Mucosa of rectum (tissue), 2 donors: ENCODE measurements around the gene SORD.
"Not testable (repeated sequence)": the region's sequence is repeated elsewhere in the genome, so short reads cannot be mapped to it uniquely, and the experiment has no call there.

ENCODE experiments used
- H3K27ac ChIP-seq, 2 donors: one replicate each; pipeline ENCODE4 v1.7.0; 2013; ENCODE audit warnings: inconsistent platforms in 2 of 2, low read depth in 2 of 2, low read length in 2 of 2
- H3K27me3 ChIP-seq, 2 donors: one replicate each; pipeline ENCODE4 v1.7.0; 2013; ENCODE audit warnings: low read length in 2 of 2; ENCODE audit not compliant: control insufficient read depth in 2 of 2, insufficient read depth in 2 of 2
- H3K36me3 ChIP-seq, 2 donors: one replicate each; pipeline ENCODE4 v1.7.0; 2013; ENCODE audit warnings: low read length in 2 of 2; ENCODE audit not compliant: control insufficient read depth in 2 of 2, insufficient read depth in 2 of 2
- H3K4me1 ChIP-seq, 2 donors: one replicate each; pipeline ENCODE4 v1.7.0; 2013; ENCODE audit warnings: low read length in 2 of 2, mild to moderate bottlenecking in 1 of 2; ENCODE audit not compliant: control insufficient read depth in 2 of 2, insufficient read depth in 2 of 2
- H3K4me3 ChIP-seq, 2 donors: one replicate each; pipeline ENCODE4 v1.7.0; 2013; ENCODE audit warnings: low read length in 2 of 2
- H3K9ac ChIP-seq, 2 donors: one replicate each; pipeline ENCODE4 v1.7.0; 2013; ENCODE audit warnings: low read length in 2 of 2, low read depth in 1 of 2, mild to moderate bottlenecking in 1 of 2
- H3K9me3 ChIP-seq, 2 donors: one replicate each; pipeline ENCODE4 v1.7.0; 2013; ENCODE audit warnings: low read length in 2 of 2; ENCODE audit not compliant: control insufficient read depth in 2 of 2
- donor health status: healthy.
- donor health status: Normal muscosa, but diverticular disease.

SORD gene

DNA sequence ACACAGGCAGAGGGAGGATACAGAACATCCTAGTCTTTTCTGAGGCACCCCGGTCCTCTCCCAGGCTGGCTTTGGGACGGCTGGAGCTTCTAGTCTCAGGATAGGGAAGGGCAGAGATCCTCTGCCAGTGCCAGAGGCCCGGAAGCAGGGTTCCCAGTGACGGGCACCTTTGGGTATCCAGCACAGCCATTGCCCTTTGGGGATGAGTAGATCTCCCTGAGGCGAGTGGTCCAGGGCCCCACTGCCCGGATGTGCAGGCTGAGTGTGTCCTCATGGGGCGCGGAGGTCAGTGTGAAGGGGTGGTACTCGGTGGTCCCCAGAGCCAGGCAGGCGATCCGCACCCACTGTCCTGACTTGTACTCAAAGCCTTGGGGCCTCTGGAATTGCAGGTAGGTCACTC lies 72.7 kb downstream of the SORD start:
- Histone ChIP-seq H3K36me3 (no peaks in the 10 kb centered on the region), H3K27ac (no peak overlapping the region), H3K4me3 (no peak overlapping the region), H3K9me3 (no peaks in the 10 kb centered on the region), H3K4me1 (no peaks in the 10 kb centered on the region), H3K9ac (no peak overlapping the region), H3K27me3 (no peaks in the 10 kb centered on the region)

DNA sequence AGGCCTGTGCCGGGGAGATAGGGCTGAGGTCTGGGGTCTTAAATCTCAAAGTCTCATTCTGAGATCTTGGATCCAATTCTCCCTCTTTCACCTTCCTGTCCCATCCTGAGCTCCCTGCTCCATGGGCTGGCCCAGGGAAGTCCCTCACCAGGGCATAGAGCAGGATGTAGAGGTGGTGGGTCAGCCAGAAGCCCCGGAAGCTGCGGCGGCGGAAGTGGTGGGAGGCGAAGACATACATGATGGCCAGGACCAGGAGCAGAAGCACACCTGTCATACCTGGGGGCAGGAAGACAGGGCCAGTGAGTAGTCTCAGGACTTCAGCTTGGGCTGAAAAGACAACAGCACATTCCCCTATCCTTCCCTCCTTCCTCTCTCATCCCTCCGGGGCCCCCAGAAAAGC lies 74.5 kb downstream of the SORD start:
- H3K4me1 ChIP-seq: no peaks in the 10 kb centered on the region
- no peaks in the 10 kb centered on the region for H3K36me3 ChIP-seq
- H3K9me3 ChIP-seq: no peaks in the 10 kb centered on the region
- no peak overlapping the region for H3K4me3 ChIP-seq
- no peak overlapping the region for H3K27ac ChIP-seq
- no peaks in the 10 kb centered on the region for H3K27me3 ChIP-seq
- H3K9ac ChIP-seq: no peak overlapping the region

DNA sequence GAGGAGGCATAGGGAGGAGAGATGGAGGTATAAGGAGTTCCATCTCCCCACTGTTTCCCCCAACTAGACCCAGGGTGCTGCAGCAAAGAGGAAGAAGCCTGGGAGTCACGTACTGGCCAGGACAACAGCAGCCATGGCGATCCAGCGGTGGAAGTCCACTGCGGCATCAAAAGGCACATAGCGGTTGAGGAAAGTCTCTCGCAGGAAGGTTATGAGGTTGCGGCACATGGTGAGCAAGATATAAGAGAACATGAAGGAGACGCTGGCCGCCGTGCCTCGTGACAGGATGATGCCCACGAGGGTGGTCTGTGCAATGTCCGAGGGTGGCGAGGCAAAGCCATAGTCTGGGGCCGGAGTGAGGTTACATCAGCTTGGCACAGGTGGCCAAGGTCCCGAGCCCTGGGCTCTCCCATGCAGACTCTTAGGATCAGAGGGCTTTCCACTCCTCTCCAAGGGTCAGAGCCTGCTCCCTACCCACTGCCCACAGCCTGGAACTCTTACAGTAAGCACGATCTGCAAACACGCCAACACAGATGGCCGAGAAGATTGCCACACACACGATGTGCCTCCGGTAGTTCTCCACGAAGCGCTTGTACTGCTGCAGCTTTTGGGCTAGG lies 76.7 kb downstream of the SORD start:
- Histone ChIP-seq H3K36me3 (no peaks in the 10 kb centered on the region), H3K27ac (no peak overlapping the region), H3K9ac (no peak overlapping the region), H3K4me3 (no peak overlapping the region), H3K27me3 (no peaks in the 10 kb centered on the region), H3K4me1 (no peaks in the 10 kb centered on the region), H3K9me3 (no peaks in the 10 kb centered on the region)

DNA sequence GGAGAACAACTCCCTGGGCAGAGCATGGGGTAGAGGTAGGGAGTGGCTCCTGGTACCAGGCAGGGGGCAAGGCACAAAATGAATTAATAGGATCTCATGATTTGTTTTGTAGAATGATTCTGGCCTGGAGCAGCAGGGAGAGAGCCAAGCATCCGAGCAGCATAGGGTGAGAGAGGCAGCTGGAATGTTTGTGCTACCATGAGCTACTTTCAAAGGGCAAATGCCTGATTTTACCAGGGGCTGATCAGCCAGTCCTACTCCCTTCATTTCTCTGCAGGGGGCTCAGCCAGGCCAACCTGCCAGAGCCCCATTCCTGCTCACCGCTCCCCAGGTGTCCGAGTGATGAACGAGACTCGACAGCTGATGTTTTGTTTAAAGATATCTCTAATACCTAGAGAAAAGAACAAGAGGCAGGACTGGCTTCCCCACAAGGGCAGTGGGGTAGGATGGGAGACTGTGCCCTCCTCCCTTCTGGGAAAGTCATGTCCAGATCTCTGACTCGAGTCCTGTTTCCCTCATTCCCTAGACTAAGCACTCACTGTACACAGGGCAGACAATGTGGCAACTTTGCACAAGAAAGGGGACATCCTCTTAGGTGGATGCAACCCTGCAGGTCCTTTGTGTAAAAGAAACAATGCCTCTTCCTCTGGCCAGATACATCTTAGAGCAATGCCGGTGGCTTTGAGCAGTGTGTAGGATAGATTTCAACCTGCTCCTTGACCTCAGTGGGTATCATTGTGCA lies 78.1 kb downstream of the SORD start:
- Histone ChIP-seq H3K9me3 (no peaks in the 10 kb centered on the region), H3K9ac (no peak overlapping the region), H3K27me3 (peaks cover 0 to 2% of the 10 kb centered on the region in 2 donors), H3K4me1 (no peaks in the 10 kb centered on the region), H3K4me3 (no peak overlapping the region), H3K36me3 (no peaks in the 10 kb centered on the region), H3K27ac (no peak overlapping the region)

DNA sequence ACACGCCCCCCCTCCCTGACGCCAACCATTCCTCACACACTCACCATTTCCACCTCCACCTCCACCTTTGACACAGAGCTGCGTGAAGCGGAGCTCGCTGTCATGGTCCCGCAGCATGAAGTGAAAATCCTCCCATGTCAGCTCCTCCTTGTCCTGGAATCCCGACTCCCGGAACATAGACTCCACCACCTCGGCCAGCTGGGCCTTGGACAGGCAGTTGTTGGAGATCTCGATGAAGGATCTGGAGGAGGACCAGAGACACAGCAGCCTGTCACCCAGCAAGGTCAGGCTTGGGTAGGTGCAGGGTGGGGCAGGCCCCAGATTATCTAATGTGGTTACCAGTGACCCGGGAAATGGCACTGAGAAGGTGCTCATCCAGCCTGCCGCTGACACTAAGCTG lies 78.8 kb downstream of the SORD start:
- Histone ChIP-seq H3K36me3 (no peaks in the 10 kb centered on the region), H3K9ac (no peak overlapping the region), H3K9me3 (no peaks in the 10 kb centered on the region), H3K4me3 (no peak overlapping the region), H3K4me1 (no peaks in the 10 kb centered on the region), H3K27ac (no peak overlapping the region), H3K27me3 (peaks cover 0 to 3% of the 10 kb centered on the region in 2 donors)

DNA sequence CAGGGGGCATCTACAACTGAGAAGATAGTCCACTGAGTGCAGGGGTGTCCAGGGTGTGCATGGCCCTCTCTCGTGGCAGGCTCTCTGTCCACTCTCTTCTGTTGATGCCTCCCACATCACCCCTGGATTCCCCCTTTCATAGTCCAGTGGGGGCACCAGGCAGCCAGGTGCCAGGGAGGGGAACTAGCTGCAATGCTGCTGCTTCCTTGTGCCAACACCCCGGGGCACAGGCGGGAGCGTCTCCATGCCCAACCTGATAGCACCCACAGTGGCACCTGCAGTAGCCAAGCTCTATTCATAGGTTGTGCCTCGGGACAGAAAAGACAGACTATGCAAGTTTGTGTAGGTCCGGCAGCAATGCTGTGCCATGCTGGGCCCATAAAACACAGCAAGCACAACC lies 79.2 kb downstream of the SORD start:
- H3K4me3 ChIP-seq: no peak overlapping the region
- no peak overlapping the region for H3K27ac ChIP-seq
- peaks cover 0 to 3% of the 10 kb centered on the region in 2 donors for H3K27me3 ChIP-seq
- no peaks in the 10 kb centered on the region for H3K4me1 ChIP-seq
- H3K36me3 ChIP-seq: no peaks in the 10 kb centered on the region
- no peaks in the 10 kb centered on the region for H3K9me3 ChIP-seq
- H3K9ac ChIP-seq: no peak overlapping the region

DNA sequence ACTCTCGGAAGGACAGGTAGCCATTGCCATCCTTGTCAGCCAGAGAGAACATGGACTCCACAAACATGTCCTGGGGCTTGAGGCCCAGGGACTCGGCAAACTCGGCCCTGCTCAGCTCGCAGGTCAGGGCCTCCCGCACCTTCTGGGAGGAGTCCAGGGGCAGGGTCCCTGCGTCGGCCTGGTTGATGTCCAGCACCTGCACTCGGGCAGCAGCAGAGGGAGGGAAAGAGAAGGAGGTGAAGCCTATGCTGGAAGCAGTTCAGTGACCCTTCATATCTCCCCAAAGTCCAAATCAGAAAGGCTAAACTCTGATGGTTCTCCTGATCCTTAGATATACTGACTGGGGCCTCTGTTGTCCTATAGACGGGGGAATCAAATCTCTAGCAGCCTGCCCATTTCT lies 81.2 kb downstream of the SORD start:
- not testable (repeated sequence) for H3K9ac ChIP-seq, H3K4me3 ChIP-seq, H3K9me3 ChIP-seq, H3K36me3 ChIP-seq, H3K27me3 ChIP-seq, H3K27ac ChIP-seq, H3K4me1 ChIP-seq

DNA sequence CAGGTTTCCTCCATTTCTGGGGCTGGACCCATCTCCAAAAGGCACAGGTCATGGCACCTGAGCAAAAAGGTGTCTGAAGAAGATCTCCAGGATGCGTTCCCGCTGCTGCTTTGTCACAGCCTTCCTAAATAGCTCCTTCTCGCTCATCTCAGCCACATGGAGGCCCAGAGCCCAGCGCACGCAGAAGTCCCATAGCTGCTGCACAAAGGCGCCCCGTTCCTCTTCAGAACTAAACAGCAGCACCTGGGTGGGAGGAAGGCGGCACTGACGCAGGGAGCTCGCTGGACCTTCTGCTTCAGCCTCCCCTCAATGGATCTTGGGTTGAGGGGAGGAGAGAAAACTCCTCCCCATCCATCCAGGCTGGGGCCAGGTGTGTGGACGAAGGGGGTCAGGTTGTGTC lies 82.6 kb downstream of the SORD start:
- no peak overlapping the region for H3K27ac ChIP-seq
- H3K4me3 ChIP-seq: no peak overlapping the region
- no peaks in the 10 kb centered on the region for H3K4me1 ChIP-seq
- H3K36me3 ChIP-seq: no peaks in the 10 kb centered on the region
- H3K9me3 ChIP-seq: no peaks in the 10 kb centered on the region
- no peak overlapping the region for H3K9ac ChIP-seq
- H3K27me3 ChIP-seq: peaks cover 0 to 10% of the 10 kb centered on the region in 2 donors

DNA sequence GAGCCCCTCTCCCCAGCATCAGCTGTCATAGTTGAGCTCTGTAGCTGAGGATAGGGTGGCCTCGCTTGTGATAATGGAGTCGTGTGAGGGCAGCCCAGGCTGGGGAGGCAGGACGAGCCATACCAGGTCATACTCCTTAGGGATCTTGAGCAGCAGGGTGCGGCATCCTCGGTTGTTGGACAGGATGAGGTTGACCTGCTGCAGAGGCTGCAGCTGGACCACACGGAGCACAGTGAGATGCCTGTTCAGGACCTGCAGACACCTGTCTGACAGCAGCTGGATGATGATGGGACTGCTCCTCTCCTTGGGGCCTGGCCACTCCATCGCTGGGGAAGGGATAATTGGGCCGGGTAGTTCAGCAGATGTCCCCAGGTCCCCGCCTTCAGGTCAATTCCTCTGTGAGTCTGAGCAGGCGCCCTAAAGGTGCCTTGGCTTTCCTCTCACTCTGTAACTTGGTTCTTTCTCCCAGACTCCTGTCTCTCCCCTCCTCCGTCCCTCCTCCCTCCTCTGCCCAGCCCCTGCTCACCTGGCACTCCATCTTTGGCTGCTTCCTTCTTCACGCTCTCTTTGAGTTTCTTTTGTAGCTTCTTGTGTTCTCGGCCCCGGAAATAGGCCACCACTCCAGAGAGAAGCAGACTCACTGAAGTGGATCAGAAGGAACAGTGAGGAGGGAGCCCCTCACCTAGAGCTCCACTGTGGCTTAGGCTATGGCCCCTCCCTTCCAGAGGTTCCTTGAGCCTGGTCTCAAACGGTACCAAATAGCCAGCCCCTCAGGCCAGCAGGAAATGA lies 83.2 kb downstream of the SORD start:
- Histone ChIP-seq H3K27me3 (peaks cover 0 to 10% of the 10 kb centered on the region in 2 donors), H3K4me3 (no peak overlapping the region), H3K9me3 (no peaks in the 10 kb centered on the region), H3K4me1 (no peaks in the 10 kb centered on the region), H3K27ac (no peak overlapping the region), H3K36me3 (no peaks in the 10 kb centered on the region), H3K9ac (no peak overlapping the region)

DNA sequence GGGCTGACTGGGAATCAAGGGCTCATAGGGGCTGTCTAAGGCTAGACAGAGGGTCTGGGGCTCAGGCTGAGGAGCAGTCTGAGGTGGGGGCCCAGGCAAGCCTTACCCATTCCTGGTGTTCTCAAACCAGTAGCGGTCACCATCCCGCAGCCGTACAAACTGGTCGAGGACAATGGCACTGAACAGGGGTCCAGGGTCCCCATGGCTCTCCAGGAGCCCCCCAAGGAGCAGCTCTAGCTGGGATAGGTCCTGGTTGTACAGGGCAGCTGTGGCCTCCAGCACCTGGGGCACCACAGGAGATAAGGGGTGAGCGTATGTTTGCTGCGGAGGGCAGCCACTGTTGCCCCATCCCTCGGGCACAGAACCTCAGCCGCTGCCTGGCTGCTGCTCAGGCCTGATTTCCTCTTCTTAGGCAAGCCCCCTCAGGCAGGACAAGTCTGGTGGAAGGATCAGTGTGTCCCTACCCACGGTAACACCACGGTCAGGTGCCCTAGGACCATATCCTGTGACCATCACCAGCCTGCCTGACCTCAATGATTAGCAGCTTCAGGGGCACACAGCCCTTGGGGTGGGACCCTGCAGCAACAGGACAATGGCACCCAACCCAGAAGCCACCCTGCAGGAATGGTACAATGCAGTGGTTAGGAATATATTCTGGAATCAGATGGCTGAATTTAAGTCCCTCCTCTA lies 85.1 kb downstream of the SORD start:
- H3K4me1 ChIP-seq: peaks cover 3 to 6% of the 10 kb centered on the region in 2 donors
- no peaks in the 10 kb centered on the region for H3K9me3 ChIP-seq
- H3K4me3 ChIP-seq: no peak overlapping the region
- H3K36me3 ChIP-seq: no peaks in the 10 kb centered on the region
- H3K27ac ChIP-seq: no peak overlapping the region
- H3K27me3 ChIP-seq: peaks cover 13 to 25% of the 10 kb centered on the region in 2 donors
- H3K9ac ChIP-seq: no peak overlapping the region
